ENCODE results near the gene NEGR1. TPM values are rescaled to one million over a fixed set of nuclear protein-coding genes. Genes with fewer than 3 reads are reported as not detected.

Gene NEGR1
- total and polyA plus RNA-seq, 2 experiments from 2014 or later, result 0.57 to 0.94 TPM

- DNase-seq (ENCODE audit: low spot score) (no peak), ATAC-seq (no peak)
- no peaks in the 10 kb centered on the region for H3F3A ChIP-seq (replicated peaks; ENCODE audit: low read depth)
- no peaks in the 10 kb centered on the region for H3K36me3 ChIP-seq (ENCODE audit: insufficient read depth)
- Mint-ChIP-seq H3K36me3 (ENCODE audit: low read depth) (no peaks in the 10 kb centered on the region), H3K27me3 (ENCODE audit: insufficient read depth, low read depth, poor library complexity) (no peaks in the 10 kb centered on the region), H3K4me3 (no peak overlapping the region), H3K4me1 (no peaks in the 10 kb centered on the region), H3K9me3 (no peaks in the 10 kb centered on the region), H3K27ac (no peak overlapping the region)
- no peaks in the 10 kb centered on the region for H3K27me3 ChIP-seq (ENCODE audit: insufficient read depth)
- H2AFZ ChIP-seq, result no peak overlapping the region
- no peaks in the 10 kb centered on the region for H3K4me1 ChIP-seq (ENCODE audit: insufficient read depth)
- no peaks in the 10 kb centered on the region for H3K9me2 ChIP-seq (ENCODE audit: insufficient read depth)
- no peaks in the 10 kb centered on the region for H3K79me2 ChIP-seq (replicated peaks; ENCODE audit: insufficient read depth)
- no peak overlapping the region for H3K4me3 ChIP-seq
- no peaks in the 10 kb centered on the region for H4K20me1 ChIP-seq (replicated peaks; ENCODE audit: insufficient read depth)
- TF ChIP-seq ZNF114 (CRISPR knock-in tag; IDR thresholded peaks at IDR 0.05) (no peak), EZH2phosphoT487 (IDR thresholded peaks at IDR 0.05; ENCODE audit: unreplicated experiment) (no peak), POLR2AphosphoS5 (IDR thresholded peaks at IDR 0.05; ENCODE audit: low read depth) (no peak), NANOG (IDR thresholded peaks at IDR 0.05; ENCODE audit: borderline replicate concordance) (no peak), JUNB (IDR thresholded peaks at IDR 0.05; ENCODE audit: unreplicated experiment) (no peak), EZH2 (IDR thresholded peaks at IDR 0.05; ENCODE audit: low read depth, unreplicated experiment) (no peak), CREB1 (CRISPR knock-in tag; IDR thresholded peaks at IDR 0.05; ENCODE audit: low read depth) (no peak)
- no peak overlapping the region for H3K27ac ChIP-seq (ENCODE audit: low read depth)
- no peak overlapping the region for H3K4me2 ChIP-seq
Observed at GRCh38 chr1:71577451-71578131, 704.7 kb downstream of the NEGR1 start.

- no peaks in the 10 kb centered on the region for H3K36me3 ChIP-seq (ENCODE audit: insufficient read depth)
- H3K27ac Mint-ChIP-seq, result no peak overlapping the region
- ATAC-seq (no peak), DNase-seq (ENCODE audit: low spot score) (no peak)
- H3K27ac ChIP-seq (ENCODE audit: low read depth), result no peak overlapping the region
- no peaks in the 10 kb centered on the region for H3K9me3 Mint-ChIP-seq
- no peaks in the 10 kb centered on the region for H3K4me1 ChIP-seq (ENCODE audit: insufficient read depth)
- TF ChIP-seq JUNB (IDR thresholded peaks at IDR 0.05; ENCODE audit: unreplicated experiment) (no peak), EZH2 (IDR thresholded peaks at IDR 0.05; ENCODE audit: low read depth, unreplicated experiment) (no peak), ZNF114 (CRISPR knock-in tag; IDR thresholded peaks at IDR 0.05) (no peak), CTCF (conservative IDR thresholded peaks at IDR 0.05; ENCODE audit: low read depth in 2 of 2) (no peak), REST (IDR thresholded peaks at IDR 0.05; ENCODE audit: unreplicated experiment) (no peak), CREB1 (CRISPR knock-in tag; IDR thresholded peaks at IDR 0.05; ENCODE audit: low read depth) (no peak), EZH2phosphoT487 (IDR thresholded peaks at IDR 0.05; ENCODE audit: unreplicated experiment) (no peak)
- H3F3A ChIP-seq (replicated peaks; ENCODE audit: low read depth), result no peaks in the 10 kb centered on the region
- no peak overlapping the region for H3K4me2 ChIP-seq
- no peaks in the 10 kb centered on the region for H3K27me3 Mint-ChIP-seq (ENCODE audit: insufficient read depth, low read depth, poor library complexity)
- no peak overlapping the region for H3K4me3 ChIP-seq
- H3K79me2 ChIP-seq (replicated peaks; ENCODE audit: insufficient read depth), result no peaks in the 10 kb centered on the region
- H4K20me1 ChIP-seq (replicated peaks; ENCODE audit: insufficient read depth), result no peaks in the 10 kb centered on the region
- no peaks in the 10 kb centered on the region for H3K9me2 ChIP-seq (ENCODE audit: insufficient read depth)
- no peaks in the 10 kb centered on the region for H3K36me3 Mint-ChIP-seq (ENCODE audit: low read depth)
- no peak overlapping the region for H2AFZ ChIP-seq
- no peaks in the 10 kb centered on the region for H3K4me1 Mint-ChIP-seq
- no peaks in the 10 kb centered on the region for H3K27me3 ChIP-seq (ENCODE audit: insufficient read depth)
- no peak overlapping the region for H3K4me3 Mint-ChIP-seq
Observed at GRCh38 chr1:71572038-71572437, 710.3 kb downstream of the NEGR1 start.

Measured in GM23338 (cell line).